Neural cell (in vitro differentiated cells): ENCODE measurements around the gene TNF.
A peak's percentile ranks its signal among the peaks of the same experiment; 100 is the strongest.

ENCODE experiments used
- EP300 ChIP-seq: fragments of 450-650 bp; conservative IDR thresholded peaks from 2 replicates; pipeline ENCODE4 v1.6.1; 2014; ENCODE audit warnings: antibody characterized with exemption, mild to moderate bottlenecking, moderate library complexity; ENCODE audit not compliant: poor library complexity, severe bottlenecking
- POLR2AphosphoS5 ChIP-seq: IDR thresholded peaks from 2 replicates; pipeline ENCODE4 v1.6.1; 2012
- RAD21 ChIP-seq: fragments of 450-650 bp; conservative IDR thresholded peaks from 2 replicates; pipeline ENCODE4 v1.6.1; 2014; ENCODE audit warnings: antibody characterized with exemption, mild to moderate bottlenecking, moderate library complexity
- TAF1 ChIP-seq: IDR thresholded peaks from 2 replicates; pipeline ENCODE4 v1.6.1; 2012; ENCODE audit warnings: low read depth
- TF ChIP-seq, protein P1 (sequence below): fragments of 450-650 bp; IDR thresholded peaks from 2 replicates; pipeline ENCODE4 v1.5.1; 2014; ENCODE audit warnings: antibody characterized with exemption, mild to moderate bottlenecking, moderate library complexity; ENCODE audit not compliant: poor library complexity, severe bottlenecking

DNA sequence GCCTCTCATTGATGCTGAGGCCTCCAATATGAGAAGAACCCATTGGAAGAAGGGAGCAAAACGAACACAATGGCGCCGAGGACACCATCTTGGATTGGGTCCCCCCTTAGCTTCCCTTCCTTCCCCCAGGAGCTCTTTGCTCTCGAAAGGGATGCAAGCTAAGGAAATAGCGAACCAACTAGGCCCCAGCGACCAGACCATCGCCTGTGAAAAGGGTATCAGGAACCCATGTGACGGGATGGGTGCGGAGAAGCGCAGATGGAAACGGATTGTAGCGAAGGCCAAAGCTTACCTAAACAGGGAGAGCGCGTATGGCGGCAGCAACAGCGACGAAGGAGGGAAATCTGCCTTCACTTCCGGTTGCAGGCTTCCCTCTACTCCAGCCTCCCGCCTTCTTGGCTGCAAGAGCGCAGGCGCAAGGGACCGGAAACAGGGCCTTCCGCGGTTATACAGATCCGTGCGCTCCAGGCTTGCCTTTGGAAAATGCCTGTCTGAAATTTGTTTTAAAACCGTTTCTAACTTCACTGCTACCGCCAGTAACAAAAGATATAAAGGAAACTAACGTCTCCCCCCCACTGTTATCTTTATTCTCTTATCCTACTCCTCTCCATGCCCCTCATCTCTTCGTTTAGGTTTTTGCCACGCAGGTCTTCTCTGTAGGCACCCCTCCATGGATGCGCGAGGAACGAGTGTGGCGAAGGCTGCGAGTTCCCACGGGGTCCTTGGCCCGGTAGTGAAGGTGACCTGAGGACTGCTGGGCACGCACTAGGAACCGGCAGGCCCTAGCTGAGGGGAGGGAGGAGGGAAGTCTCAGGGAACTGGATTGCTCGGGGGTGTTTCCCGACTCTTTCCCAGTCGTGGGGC lies 33.5 kb upstream of the TNF start, which contains the start of gene DDX39B:
- TF ChIP-seq, protein P1, sequence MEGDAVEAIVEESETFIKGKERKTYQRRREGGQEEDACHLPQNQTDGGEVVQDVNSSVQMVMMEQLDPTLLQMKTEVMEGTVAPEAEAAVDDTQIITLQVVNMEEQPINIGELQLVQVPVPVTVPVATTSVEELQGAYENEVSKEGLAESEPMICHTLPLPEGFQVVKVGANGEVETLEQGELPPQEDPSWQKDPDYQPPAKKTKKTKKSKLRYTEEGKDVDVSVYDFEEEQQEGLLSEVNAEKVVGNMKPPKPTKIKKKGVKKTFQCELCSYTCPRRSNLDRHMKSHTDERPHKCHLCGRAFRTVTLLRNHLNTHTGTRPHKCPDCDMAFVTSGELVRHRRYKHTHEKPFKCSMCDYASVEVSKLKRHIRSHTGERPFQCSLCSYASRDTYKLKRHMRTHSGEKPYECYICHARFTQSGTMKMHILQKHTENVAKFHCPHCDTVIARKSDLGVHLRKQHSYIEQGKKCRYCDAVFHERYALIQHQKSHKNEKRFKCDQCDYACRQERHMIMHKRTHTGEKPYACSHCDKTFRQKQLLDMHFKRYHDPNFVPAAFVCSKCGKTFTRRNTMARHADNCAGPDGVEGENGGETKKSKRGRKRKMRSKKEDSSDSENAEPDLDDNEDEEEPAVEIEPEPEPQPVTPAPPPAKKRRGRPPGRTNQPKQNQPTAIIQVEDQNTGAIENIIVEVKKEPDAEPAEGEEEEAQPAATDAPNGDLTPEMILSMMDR = peak; percentile 14
- TF ChIP-seq EP300 = peak; percentile 75
- TF ChIP-seq TAF1 = peak; percentile 99
- peak; percentile 99 for TF ChIP-seq POLR2AphosphoS5
- TF ChIP-seq RAD21 = no peak
